ENCODE measurements around the gene PATE2.

The PATE2 gene

GRCh38 chr11:125778728-125779127, at the start of gene PATE2:
Gene PATE2 (minus strand): TSS chr11:125778828. CDS start chr11:125778773, 55 bp downstream.
- no peak for DNase-seq

- no peak for DNase-seq
Measured at GRCh38 chr11:125807909-125808308, 29.3 kb upstream of the PATE2 start.

GRCh38 chr11:125802387-125802786, 23.8 kb upstream of the PATE2 start:
- no peak for DNase-seq

- no peak for DNase-seq
Measured at GRCh38 chr11:125799808-125800207, 21.2 kb upstream of the PATE2 start.

- no peak for DNase-seq
Measured at GRCh38 chr11:125797641-125798040, 19.0 kb upstream of the PATE2 start.

- DNase-seq = no peak
Measured at GRCh38 chr11:125790825-125791224, 12.2 kb upstream of the PATE2 start.

- no peak for DNase-seq
Measured at GRCh38 chr11:125787827-125788226, 9.2 kb upstream of the PATE2 start, which contains the start of gene PATE3. Gene PATE3 (plus strand): TSS chr11:125788127. CDS start chr11:125788152, 25 bp downstream.

- DNase-seq = no peak
Measured at GRCh38 chr11:125784678-125785077, 6.0 kb upstream of the PATE2 start.

GRCh38 chr11:125777309-125777708, 1.3 kb downstream of the PATE2 start:
- no peak for DNase-seq

- DNase-seq = no peak
Measured at GRCh38 chr11:125773516-125773915, 5.1 kb downstream of the PATE2 start.

GRCh38 chr11:125772834-125773505, 5.7 kb downstream of the PATE2 start:
- no peak for DNase-seq

GRCh38 chr11:125770583-125770982, 8.0 kb downstream of the PATE2 start:
- DNase-seq = no peak

GRCh38 chr11:125768336-125769046, 10.1 kb downstream of the PATE2 start:
- DNase-seq = no peak

- no peak for DNase-seq
Measured at GRCh38 chr11:125766251-125766650, 12.4 kb downstream of the PATE2 start.

- no peak for DNase-seq
Measured at GRCh38 chr11:125763483-125763882, 15.1 kb downstream of the PATE2 start.

- DNase-seq = no peak
Measured at GRCh38 chr11:125762445-125762844, 16.2 kb downstream of the PATE2 start.

GRCh38 chr11:125756050-125756449, 22.6 kb downstream of the PATE2 start:
- DNase-seq = no peak

GRCh38 chr11:125750629-125751028, 28.0 kb downstream of the PATE2 start:
- no peak for DNase-seq

- DNase-seq = no peak
Measured at GRCh38 chr11:125745979-125746378, 32.6 kb downstream of the PATE2 start, which contains the start of gene PATE1. Gene PATE1 (plus strand): TSS chr11:125746279. CDS start chr11:125746305, 26 bp downstream.

GRCh38 chr11:125743681-125744080, 34.9 kb downstream of the PATE2 start:
- DNase-seq = no peak

GRCh38 chr11:125740617-125741016, 38.0 kb downstream of the PATE2 start:
- no peak for DNase-seq

- DNase-seq = no peak
Measured at GRCh38 chr11:125728969-125729368, 49.7 kb downstream of the PATE2 start.

Data from CD4-positive, alpha-beta T cell treated with Interleukin-17A for 1 hour (primary cell).